Measurements from ENCODE around the gene SLC6A7. TPM values are rescaled to one million over a fixed set of nuclear protein-coding genes. Genes with fewer than 3 reads are reported as not detected.

The SLC6A7 gene
- total and polyA plus RNA-seq, 8 donors = not detected

DNA sequence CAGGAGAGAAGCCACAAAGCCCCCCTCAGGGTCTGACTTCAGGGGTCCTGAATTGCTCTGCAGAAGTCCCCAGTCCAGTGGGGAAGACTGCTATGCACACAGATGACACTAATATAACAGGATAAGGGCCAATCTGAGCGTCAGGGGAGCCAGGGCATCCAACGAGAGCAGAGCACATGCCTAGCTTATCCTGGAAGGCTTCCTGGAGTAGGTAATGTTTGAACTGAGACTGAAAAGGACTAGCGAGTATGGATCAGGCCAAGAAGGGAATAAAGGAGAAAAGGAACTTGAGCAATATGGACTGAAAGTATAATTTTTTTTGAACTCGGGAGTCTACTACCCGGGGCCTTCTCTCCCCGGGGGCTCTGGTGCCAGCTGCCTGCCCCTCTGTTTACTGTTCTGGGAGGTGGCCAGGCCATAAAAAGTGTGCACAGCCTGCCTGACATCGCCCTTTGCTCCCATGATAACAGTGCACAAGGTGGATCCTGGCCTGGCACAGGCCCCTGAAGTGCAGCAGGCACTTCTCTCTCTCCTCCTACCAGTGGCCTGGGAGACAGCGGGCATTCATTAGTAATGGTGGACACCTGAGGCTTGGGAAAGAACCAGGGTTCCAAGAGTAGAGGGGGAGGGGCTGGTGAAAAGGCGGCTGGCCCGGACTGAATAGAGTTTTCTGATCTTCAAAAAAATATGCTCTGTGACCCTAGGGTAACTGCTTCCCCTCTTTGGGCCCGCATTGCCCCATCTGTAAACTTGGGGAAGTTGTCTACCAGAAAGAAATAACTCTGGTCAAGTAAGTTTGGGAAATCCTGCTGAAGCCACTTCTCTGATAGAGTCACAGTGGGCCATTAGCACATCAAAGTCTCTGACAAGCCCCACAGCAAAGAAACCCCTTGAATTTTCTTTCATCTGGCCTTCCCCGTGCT, 4.6 kb upstream of the SLC6A7 start:
- H3K27me3 ChIP-seq = peaks cover 0 to 5% (median 0%) of the 10 kb centered on the region in 4 donors
- no peak for FAIRE-seq
- no peaks in the 10 kb centered on the region for H3K9me3 ChIP-seq
- no peak overlapping the region for H3K4me3 ChIP-seq
- intact Hi-C loops (cut with DNase I) = no loop called here
- DNase-seq = peak in 1 of 6 donors; percentile 10
- no peaks in the 10 kb centered on the region for H3K36me3 ChIP-seq
- TF ChIP-seq, protein P1, sequence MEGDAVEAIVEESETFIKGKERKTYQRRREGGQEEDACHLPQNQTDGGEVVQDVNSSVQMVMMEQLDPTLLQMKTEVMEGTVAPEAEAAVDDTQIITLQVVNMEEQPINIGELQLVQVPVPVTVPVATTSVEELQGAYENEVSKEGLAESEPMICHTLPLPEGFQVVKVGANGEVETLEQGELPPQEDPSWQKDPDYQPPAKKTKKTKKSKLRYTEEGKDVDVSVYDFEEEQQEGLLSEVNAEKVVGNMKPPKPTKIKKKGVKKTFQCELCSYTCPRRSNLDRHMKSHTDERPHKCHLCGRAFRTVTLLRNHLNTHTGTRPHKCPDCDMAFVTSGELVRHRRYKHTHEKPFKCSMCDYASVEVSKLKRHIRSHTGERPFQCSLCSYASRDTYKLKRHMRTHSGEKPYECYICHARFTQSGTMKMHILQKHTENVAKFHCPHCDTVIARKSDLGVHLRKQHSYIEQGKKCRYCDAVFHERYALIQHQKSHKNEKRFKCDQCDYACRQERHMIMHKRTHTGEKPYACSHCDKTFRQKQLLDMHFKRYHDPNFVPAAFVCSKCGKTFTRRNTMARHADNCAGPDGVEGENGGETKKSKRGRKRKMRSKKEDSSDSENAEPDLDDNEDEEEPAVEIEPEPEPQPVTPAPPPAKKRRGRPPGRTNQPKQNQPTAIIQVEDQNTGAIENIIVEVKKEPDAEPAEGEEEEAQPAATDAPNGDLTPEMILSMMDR (IDR thresholded peaks at IDR 0.05) = no peak
- H3K4me1 ChIP-seq = peaks cover 0 to 2% (median 0%) of the 10 kb centered on the region in 3 donors
- H3K27ac ChIP-seq = no peak overlapping the region
- peak in 3 of 4 donors; percentile 60 to 83 (median 65) for ATAC-seq
- WGBS, 2 donors = 47 to 54% methylated on average over 12 of the region's 12 CpGs

DNA sequence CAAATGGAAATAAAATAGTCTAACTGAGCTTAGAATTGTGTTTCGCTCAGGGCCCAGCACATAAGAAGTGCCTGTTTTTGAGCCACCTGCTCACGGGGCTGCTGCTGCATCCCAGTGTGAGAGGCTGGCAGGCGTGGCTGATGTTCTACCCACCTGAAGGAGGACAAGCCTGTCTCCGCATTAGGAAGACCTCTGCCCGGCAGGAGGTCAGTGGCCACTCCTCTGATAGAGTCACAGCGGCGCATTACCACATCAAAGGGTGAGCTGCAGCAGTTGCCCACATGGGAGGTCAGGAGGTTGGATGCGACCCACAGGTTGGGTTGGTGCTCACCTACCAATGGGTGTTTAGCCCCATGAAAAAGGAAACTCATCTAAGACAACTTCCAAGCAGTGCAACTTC, 3.7 kb upstream of the SLC6A7 start:
- no peak overlapping the region for H3K27ac ChIP-seq
- H3K4me1 ChIP-seq = peaks cover 0 to 2% (median 0%) of the 10 kb centered on the region in 3 donors
- no peak for FAIRE-seq
- no peak overlapping the region for H3K4me3 ChIP-seq
- TF ChIP-seq, protein P1 (IDR thresholded peaks at IDR 0.05) = no peak
- H3K27me3 ChIP-seq = peaks cover 0 to 6% (median 2%) of the 10 kb centered on the region in 4 donors
- 95 to 96% methylated on average over 8 of the region's 8 CpGs for WGBS, 2 donors
- no peak for ATAC-seq
- intact Hi-C loops (cut with DNase I) = no loop called here
- no peak for DNase-seq
- no peaks in the 10 kb centered on the region for H3K9me3 ChIP-seq
- H3K36me3 ChIP-seq = no peaks in the 10 kb centered on the region

DNA sequence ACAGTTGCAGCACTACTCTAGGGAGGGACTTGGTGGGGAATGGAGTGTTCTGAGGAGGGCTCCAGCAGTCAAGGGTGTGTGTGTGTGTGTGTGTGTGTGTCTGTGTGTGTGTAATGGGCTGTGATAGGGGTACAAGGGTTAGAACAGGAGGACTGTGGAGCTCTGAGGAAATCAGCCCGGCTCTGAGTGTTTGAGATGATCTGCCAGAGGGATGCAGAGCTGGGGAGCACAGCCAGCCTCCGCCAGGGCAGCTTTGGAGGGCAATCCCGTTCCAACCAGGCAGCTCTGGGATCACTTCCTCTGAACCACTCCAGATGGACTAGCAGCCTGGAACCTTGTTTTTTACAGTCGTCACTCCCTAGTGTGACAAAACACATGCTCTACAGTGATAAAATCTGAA, 3.0 kb upstream of the SLC6A7 start:
- ATAC-seq = no peak
- DNase-seq = no peak
- no peak overlapping the region for H3K4me3 ChIP-seq
- no peaks in the 10 kb centered on the region for H3K9me3 ChIP-seq
- peaks cover 0 to 2% (median 0%) of the 10 kb centered on the region in 3 donors for H3K4me1 ChIP-seq
- peaks cover 0 to 6% (median 2%) of the 10 kb centered on the region in 4 donors for H3K27me3 ChIP-seq
- no peak overlapping the region for H3K27ac ChIP-seq
- intact Hi-C loops (cut with DNase I) = no loop called here
- TF ChIP-seq, protein P1 (IDR thresholded peaks at IDR 0.05) = no peak
- no peak for FAIRE-seq
- WGBS, 2 donors = 82 to 90% methylated on average over 4 of the region's 4 CpGs
- H3K36me3 ChIP-seq = no peaks in the 10 kb centered on the region

DNA sequence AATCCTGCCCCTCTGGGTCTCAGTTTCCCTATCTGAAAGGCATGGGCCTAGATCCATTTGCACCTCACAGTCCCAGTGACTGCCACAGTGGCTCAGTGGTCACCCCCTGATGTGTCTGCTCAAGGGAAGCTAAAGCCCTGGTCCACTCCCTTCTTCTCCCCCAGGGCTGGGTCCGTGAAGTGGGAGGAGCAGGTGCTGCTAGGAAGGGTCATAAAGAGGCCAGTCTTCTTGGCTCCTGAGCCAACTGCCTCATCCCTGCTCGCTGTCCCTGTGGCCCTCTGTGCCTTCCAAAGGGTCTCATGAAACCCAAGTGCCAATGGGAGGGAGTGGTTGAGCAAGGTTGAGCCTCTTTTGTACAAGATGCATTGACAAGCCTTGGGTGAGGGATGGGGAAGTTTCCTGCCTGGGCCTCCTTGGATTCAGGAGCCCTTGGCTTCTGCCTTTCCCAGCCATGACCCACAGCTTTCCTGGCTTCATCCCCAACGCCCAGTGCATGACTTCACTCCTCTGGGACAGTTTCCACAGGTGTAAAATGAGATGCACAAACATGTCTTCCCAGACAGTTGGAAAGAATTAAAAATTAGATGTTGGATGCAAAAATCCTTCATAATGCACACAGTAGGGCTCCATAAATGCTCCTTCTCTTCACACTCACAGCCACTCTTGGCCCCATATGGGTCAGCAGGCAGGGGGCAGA, 1.6 kb upstream of the SLC6A7 start:
- no peak for ATAC-seq
- H3K4me1 ChIP-seq = peaks cover 0 to 2% (median 0%) of the 10 kb centered on the region in 3 donors
- H3K4me3 ChIP-seq = no peak overlapping the region
- FAIRE-seq = no peak
- H3K9me3 ChIP-seq = no peaks in the 10 kb centered on the region
- intact Hi-C loops (cut with DNase I) = no loop called here
- WGBS, 2 donors = 66 to 78% methylated on average over 3 of the region's 3 CpGs
- no peak overlapping the region for H3K27ac ChIP-seq
- no peak for DNase-seq
- peaks cover 0 to 6% (median 2%) of the 10 kb centered on the region in 4 donors for H3K27me3 ChIP-seq
- H3K36me3 ChIP-seq = no peaks in the 10 kb centered on the region
- TF ChIP-seq, protein P1 (IDR thresholded peaks at IDR 0.05) = no peak

Measured in pancreas (tissue), 10 donors.